Coronary artery (tissue), 2 donors: ENCODE data around the gene PIMREG.

Source experiments
- DNase-seq: peaks from one replicate; pipeline ENCODE4 v3.0.0-alpha.2; 2017; ENCODE audit warnings: low spot score
- H3K27ac ChIP-seq, 2 donors: fragments of 200-600 bp; sonication (generic); one replicate each; pipeline ENCODE4 v1.5.1; 2016 to 2019
- H3K4me3 ChIP-seq: fragments of 200-600 bp; sonication (generic); 2 replicates; pipeline ENCODE4 v1.5.1; 2016; ENCODE audit warnings: mild to moderate bottlenecking, moderate library complexity
- CTCF ChIP-seq: fragments of 200-600 bp; sonication (generic); IDR thresholded peaks from one replicate; pipeline ENCODE4 v1.5.1; 2019; ENCODE audit warnings: antibody characterized with exemption

Gene PIMREG

GRCh38 chr17:6474906-6475305 lies 30.7 kb downstream of the PIMREG start:
- DNase-seq = no peak
- Histone ChIP-seq H3K4me3 (no peak overlapping the region), H3K27ac (no peak overlapping the region)
- TF ChIP-seq CTCF = no peak

GRCh38 chr17:6475411-6475810 lies 31.2 kb downstream of the PIMREG start:
- no peak overlapping the region for H3K27ac ChIP-seq
- no peak for DNase-seq
- TF ChIP-seq CTCF = no peak
- no peak overlapping the region for H3K4me3 ChIP-seq

- DNase-seq = no peak
- TF ChIP-seq CTCF = no peak
- Histone ChIP-seq H3K27ac (no peak overlapping the region), H3K4me3 (no peak overlapping the region)
These were observed 32.0 kb downstream of the PIMREG start for GRCh38 chr17:6476076-6476809.

GRCh38 chr17:6476810-6477179 lies 32.5 kb downstream of the PIMREG start:
- no peak for DNase-seq
- H3K4me3 ChIP-seq = no peak overlapping the region
- TF ChIP-seq CTCF = no peak
- H3K27ac ChIP-seq = no peak overlapping the region

GRCh38 chr17:6477831-6478383 lies 33.7 kb downstream of the PIMREG start:
- DNase-seq = no peak
- TF ChIP-seq CTCF = no peak
- Histone ChIP-seq H3K4me3 (no peak overlapping the region), H3K27ac (no peak overlapping the region)

- no peak for DNase-seq
- Histone ChIP-seq H3K4me3 (no peak overlapping the region), H3K27ac (no peak overlapping the region)
- no peak for TF ChIP-seq CTCF
These were observed 34.2 kb downstream of the PIMREG start for GRCh38 chr17:6478486-6478885.

- TF ChIP-seq CTCF = no peak
- no peak for DNase-seq
- Histone ChIP-seq H3K4me3 (no peak overlapping the region), H3K27ac (no peak overlapping the region)
These were observed 35.5 kb downstream of the PIMREG start for GRCh38 chr17:6479622-6480302.
